Left kidney (tissue), 2 donors: ENCODE data around the gene SLC4A8. TPM values are rescaled to one million over a fixed set of nuclear protein-coding genes. Genes with fewer than 3 reads are reported as not detected.
A peak's percentile ranks its signal among the peaks of the same experiment; 100 is the strongest.
"Not testable (repeated sequence)": the region's sequence is repeated elsewhere in the genome, so short reads cannot be mapped to it uniquely, and the experiment has no call there.

Source experiments
- DNase-seq: peaks from one replicate; pipeline ENCODE4 v3.0.0-alpha.2; 2013
- polyA plus RNA-seq: library from polyadenylated mRNA; unstranded; fragments of 120-200 nt; gene quantifications from one replicate; pipeline ENCODE4 v1.2.1, GENCODE V29; 2013; ENCODE audit not compliant: insufficient read length

SLC4A8 gene
- polyA plus RNA-seq, 1 donor, result 6.2 TPM

DNA sequence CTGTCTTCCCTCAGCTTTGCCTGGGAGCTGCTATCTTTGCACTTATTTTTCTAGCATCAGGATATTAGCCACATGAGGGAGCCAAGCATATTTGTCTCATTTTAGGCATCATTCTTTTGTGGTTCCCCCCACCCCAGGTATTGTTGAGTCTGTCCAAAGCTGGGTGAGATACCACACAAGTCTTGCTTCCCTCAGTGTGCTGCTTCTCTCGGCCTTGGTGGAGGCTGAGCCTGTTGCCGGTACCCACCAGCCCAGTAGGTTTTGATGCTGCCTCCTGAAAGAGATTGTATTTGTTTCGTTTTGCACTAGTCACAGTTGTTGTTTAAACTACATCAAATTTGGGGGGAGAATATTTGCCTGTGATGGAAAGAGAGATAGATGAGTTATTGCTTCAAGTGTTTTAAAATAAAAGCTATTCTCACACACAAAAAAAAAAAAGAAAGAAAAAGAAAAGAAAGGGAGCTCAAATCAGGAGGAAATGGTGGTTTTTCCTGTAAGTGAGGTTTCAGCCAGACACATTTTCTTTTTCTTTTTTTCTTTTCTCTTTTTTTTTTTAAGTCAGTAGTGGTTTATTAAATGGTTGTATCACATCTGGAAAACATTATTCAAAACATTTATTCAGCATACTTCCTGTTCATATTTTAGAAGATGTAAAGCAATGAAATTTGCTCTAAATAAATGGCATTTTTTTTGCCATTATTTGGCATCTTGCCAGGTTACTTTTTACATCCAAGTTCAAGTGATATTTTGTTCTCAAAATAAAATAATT, 58.5 kb downstream of the SLC4A8 start:
- DNase-seq, result peak; percentile 22

DNA sequence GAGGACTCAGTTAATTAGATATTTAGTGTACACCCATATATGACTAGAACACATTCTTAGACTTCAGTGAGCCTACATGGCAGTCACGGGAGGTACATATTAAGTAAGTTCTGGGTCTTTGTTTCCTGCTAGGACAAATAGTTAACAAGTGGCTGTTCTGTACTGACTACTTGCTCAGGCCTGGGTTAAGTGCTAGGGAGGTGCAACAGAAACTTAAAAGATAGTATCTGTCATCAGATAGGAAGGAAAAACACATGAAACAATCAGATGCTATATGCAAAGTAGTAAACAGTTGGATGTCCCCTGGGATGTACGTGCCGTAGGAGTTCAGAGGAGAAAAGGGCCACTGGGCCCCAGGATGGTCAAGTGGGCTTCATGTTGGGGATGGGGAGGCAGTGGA, 59.5 kb downstream of the SLC4A8 start:
- DNase-seq, result no peak

DNA sequence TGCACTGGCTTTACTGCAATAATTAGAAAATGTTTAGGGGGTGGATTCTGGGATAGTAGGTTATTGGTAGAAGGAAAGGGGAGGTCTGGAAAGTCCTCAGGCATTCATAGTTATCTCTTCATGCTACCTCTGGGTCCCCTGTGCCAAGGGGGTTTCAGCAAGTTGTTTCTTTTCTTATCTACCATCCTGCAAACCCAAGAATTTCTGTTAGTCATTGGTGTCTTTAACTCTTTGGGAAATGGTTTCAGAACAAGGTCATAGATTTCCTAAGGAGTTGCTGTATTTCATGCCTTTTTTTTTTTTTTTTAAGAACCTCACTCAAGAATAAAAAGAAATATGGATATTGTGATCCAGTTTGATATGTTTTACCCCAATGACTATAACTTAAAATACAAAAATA, 63.6 kb downstream of the SLC4A8 start:
- DNase-seq, result no peak

DNA sequence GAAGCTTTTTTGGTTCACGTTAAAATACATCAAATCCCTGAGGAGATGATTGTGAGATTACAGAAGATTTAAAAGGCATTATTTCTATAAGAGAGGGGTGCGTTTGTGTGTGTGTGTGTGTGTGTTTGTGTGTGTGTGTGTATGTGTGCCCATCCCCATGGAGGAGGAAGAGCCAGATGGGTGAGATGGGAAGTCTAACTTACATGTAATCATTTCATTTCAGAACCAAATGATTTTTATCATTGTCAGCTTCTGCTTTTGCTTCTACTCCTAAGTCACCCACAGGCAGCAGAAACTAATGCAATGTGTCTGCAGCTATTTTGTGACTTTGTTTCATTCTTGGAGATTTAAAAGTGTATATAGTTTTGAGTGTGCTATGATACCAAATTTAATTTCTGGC, 68.7 kb downstream of the SLC4A8 start:
- DNase-seq, result no peak

DNA sequence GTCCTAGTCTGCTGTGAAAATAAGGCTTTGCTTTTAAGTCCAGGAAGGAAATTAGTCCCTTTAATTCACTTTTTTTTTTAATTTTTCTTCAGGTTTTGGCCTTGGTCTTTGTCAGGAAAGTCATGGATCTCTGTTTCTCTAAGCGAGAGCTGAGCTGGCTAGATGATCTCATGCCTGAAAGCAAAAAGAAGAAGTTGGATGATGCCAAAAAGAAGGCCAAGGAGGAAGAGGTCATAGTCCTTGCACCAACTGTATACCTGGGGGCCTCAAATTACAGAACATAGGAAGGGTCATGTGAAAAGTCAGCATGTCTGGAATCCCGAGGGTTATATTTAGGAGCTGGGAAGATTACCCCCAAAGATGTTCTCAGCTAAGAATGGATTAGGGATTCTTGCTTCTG, 72.3 kb downstream of the SLC4A8 start:
- no peak for DNase-seq

DNA sequence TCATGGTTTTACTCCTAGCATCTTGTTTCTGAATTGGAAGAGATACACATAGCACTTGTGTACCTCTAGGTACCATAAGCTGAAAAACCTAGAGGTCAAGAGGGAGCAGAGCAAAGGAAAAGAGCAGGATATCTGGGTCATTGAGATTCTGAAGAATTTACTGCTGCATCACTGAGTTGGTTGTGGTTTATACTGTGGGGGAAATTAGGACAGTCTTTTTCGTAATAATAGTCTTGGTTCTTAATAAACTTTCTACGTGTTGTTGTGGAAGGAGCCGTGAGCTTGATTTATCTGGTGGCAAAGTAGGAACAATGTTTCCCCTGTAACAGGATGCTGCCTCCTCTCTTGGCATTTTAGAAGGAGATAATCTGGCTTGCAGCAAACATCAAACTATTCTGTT, 80.2 kb downstream of the SLC4A8 start:
- DNase-seq, result no peak

DNA sequence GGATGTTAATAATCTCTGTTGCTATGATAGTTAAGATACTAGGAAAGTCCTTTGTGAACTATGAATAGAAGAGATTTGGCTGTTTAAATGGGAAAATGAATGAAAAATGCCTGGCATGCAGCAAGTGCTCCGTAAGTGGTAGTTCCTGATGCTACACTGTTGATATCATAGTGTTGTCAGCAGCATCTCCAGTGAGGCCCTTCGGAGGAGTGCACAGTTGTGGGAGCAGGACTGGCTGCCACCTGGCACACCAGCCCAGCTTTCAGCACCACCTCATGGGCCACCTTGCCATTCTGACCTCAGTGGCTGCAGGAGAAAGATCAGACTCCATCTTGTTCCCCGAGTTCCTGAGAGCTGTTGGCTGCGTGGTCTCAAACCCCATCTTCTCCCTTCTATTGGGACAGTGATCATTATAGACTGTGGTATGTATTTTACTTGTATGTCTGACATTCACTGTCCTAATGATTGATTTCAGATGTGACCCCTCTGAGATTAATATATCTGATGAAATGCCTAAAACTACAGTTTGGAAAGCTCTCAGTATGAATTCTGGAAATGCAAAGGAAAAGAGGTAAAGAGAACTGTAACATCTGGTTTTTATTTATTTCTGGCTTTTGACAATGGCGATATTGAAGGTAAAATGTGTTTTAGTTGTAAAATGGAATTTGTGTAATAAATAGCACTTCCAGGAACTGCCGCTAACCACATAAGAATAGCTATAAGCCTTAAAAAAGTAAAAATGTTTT, 80.9 kb downstream of the SLC4A8 start:
- DNase-seq, result no peak

DNA sequence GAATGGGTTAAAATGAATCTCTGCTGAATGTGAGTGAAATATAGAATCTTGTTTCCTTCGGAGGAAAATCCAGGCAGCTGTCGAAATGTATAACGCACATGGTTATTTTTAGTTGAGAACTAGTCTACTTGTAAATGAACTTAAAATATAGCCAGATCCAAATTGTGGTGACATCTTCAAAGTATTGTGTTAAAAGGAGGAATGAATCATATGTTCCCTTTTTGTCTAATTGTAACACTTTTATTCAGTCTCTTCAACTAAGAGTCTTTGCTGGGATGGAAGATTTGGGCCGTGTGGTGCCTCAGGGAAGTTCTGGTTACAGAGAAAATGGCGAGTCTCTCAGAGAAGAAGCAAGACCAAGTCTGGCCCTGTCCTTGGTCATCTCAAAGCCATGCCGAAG, 82.5 kb downstream of the SLC4A8 start:
- DNase-seq, result no peak

DNA sequence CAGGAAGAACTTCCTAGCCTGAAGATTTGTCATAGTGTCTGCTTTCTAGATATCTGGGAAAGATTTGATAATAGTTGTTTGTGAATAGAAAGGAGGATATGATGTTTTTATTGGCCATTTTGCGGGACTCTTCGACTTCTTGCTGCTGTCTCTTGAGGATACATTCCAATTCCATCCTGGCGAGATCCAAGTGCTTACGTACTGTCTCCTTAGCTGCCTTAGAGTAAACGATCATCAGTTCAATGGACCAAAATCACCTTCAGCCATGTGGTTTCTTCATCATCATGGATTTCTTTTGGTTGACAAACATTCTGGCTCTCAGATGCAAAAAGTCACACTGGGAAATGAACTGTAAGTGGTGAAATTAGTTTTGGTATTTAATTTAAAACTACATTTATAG, 83.7 kb downstream of the SLC4A8 start:
- no peak for DNase-seq

DNA sequence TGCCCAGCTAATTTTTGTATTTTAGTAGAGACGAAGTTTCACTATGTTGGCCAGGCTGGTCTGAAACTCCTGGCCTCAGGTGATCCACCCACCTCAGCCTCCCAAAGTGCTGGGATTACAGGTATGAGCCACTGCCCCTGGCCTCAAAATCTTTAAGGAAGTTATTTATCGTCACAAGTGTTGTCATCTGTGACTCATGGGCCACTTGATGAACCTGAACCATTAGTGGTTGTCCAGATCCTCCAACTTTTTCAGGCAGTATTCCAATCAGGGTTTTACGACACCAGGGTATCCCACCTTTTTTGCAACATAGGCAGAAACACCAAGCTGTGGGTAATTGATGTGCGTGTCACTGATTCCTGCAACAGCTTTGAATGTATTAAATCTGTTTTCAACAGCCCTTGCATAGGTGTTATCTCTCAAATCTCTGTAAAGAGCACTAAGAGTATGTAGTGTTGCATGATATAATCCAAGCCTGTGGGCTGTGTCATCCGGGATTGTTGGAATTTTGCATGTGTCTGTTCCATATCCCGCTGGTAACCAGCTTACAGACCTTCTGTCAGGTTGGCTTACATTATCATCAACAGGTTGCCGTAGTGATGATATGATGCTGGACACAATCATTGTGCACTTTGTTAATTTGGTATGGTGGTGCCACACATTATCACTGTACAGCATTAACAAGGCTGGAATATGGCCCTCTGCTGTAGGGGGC, 87.1 kb downstream of the SLC4A8 start:
- DNase-seq, result no peak

DNA sequence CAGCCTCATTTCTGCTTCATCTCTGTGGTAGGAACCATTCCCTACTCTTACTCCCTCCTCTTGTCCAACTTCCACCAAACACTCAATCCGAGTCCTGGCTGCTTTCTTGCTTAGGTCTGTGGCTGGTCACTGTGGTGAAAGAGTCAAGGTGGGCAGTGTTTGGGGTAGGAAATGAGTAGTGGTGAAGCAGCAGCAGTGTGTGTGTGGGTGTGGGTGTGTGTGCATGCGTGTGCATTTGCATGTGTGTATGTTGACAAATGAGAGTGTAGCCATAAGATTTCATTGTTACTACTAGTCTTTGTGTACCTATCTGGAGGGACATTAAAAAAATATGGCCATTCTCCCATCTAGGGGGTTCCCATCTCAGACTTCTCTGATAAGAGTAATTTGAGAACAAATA, 87.8 kb downstream of the SLC4A8 start:
- DNase-seq, result no peak

DNA sequence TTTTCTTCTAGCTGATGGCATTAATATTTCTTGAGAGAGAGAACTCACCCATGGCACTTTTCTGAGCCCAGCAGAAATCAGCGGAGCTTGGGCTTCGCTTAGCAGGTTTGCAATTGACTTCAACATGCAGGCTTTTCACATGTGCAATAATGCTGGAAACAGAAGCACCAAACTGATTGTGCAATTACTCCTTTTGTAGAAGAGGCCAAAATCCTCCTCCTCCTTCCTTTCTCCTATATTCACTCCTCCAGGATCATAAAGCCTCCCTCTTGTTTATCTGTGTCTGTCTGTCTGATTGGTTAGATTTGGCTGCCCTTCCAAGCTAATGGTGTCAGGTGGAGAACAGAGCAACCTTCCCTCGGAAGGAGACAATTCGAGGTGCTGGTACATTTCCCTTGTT, 90.4 kb downstream of the SLC4A8 start:
- not testable (repeated sequence) for DNase-seq

DNA sequence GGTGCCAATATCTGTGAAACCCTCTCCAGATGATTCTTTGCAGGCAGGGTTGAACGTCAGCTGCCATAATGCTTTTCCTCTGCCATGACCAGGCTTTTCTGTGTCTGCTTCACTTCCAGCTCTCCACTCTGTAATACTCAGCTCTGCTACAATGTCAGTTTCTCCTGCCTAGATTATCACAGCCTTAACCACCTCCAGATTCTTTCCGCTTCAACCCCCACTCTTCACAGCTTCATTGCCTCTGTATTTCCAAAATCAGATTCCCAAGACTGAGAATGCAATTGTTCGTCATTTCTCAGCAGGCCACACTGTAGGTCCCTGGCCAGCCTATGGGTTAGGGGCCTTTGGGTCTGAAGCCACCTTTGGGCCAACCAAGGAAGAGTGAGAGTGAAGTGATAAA, 92.7 kb downstream of the SLC4A8 start:
- DNase-seq, result no peak

DNA sequence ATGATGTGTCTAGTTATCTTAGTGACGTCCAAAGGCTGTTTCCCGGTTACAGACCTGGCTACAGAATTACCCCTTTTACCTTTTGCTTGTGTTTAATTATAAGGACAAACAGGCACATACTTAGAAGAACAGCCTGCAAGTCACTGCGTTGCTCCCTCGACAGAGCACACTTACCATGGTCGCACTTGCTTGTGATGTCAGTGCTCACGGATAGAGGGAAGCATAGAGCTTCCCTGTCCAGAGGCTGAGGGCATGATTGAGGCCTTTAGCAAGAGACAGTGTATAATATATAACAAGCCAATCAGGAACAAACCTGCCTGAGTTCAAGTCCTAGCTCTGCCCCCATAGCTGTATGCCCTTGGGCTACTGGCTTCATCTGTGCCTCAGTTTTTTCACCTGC, 93.2 kb downstream of the SLC4A8 start:
- no peak for DNase-seq

DNA sequence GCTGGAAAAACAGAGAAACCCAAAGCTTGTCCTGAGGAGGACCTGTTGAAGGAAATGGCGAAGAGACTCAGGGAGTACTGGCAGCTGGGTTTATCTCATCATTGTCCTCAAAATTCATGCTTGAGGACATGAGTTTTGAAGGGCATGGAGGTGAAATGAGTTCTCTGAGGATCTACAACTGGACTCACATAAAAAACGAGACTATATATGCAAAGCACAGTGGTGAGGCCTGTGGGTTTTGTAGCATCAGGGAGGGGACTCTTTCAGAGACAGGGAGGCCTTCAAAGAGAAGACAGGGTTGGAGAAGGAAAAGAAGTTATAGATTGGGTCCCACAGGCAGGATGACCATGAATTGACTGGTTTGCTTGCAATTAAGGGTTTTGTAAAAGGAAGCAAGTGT, 95.1 kb downstream of the SLC4A8 start:
- DNase-seq, result no peak

DNA sequence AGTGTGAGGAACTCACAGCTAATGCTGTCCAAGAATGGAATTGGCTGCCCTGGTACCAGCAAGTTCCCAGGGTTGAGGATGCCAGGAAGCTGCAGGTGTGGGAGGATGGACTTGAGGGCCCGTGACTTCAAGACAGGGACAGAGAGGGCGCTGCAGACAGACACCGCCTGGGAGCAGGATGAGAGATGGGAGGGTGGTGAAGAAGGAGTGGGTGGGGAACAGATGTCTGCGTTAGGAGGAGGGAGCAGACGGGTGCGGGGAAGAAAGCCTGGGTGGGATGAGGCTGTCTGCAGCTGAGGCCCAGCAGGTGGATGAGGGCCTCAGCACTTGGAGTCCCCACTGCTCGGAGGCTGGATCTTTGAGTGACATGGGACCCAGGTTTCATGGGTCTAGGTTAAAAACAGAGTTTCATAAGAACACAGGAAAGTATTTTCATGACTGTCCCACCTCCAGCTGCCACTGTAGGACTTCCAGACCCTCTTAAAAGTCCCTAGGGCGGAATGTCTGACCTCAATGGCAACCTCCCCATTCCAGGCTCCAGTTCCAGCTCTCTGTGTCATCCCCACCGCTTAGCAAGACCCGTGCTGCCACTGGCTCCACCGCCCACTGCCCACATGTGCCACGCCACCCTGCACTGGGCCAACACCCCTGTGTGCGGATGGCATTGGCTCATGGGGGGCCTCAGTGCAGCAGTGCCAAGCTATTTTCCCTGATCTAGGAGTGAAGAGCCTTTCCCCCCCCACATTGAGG, 96.1 kb downstream of the SLC4A8 start:
- no peak for DNase-seq

DNA sequence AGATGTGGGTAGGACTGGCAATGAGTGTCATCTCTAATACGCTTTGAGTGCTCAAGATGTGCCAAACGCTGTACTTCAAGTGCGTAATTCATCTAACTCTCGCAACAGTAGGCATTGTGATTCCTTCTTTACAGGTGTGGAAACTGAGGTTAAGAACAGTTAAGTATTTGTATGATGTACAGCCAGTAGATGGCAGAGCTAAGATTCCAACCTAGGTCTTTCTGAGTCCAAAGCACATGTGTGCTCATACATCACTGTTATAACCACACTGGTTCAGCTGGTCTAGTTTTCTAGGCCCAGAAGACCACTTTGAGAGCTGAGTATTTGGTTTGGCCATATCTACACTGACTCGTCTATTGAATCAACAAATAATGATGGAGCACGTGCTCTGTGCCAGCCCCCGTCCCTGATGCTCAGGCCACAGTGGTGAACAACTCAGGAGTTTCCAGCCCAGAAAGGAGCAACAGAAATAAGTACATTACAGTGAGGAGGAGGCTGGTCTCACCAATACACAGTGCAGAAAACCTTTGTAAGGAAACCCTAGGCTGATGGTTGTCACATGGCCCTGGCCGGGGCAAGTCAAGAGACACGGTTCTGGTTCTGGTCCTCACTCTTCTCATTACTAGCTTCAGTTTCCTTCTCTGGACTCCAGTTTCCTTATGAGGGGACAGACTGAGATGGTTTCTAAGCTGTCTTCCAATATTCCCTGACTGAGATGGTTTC, 97.1 kb downstream of the SLC4A8 start:
- no peak for DNase-seq

DNA sequence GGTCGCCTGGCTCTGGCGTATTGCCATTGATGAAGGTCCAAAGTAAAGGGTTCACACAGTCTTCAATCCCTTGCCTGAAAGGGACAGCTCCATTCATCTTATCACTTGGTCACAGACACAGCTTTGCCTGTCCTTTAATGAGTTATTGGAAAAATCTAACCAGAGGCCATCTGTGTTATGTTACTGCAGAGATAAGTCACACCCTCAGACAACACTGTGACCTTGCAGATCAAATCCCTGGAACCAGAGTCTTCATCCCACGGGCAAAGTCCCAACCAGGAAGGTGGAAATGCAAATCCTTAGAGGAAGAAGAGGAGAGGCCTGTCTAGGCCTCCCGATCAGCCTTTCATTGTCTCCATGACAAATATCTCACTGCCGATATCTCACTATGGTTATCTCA, 98.1 kb downstream of the SLC4A8 start:
- DNase-seq, result no peak

DNA sequence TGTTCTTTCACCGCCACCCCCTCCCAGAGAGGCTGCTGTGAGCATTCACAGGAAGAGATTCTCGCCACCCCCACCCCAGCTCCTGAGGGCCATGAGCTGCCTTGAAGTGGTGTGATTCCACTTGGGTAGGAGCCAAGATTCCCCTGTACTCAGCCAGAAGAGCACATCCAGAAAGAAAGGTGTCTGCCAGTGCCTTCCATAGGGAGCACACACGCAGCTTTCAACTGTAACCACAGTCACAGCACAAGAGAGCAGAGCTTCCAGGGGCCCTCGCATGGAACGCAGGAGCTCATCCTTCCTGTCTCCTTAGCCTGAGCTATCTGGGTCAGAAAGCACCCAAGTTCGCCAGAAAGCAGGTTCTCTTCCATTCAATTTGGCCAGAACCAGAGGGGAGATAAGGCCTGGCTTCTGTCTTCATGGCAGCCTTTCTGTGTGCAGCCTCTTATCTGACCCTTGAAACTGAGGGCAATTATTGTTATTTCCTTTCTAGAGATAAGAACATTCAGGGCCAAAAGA, 99.8 kb downstream of the SLC4A8 start:
- DNase-seq, result no peak

DNA sequence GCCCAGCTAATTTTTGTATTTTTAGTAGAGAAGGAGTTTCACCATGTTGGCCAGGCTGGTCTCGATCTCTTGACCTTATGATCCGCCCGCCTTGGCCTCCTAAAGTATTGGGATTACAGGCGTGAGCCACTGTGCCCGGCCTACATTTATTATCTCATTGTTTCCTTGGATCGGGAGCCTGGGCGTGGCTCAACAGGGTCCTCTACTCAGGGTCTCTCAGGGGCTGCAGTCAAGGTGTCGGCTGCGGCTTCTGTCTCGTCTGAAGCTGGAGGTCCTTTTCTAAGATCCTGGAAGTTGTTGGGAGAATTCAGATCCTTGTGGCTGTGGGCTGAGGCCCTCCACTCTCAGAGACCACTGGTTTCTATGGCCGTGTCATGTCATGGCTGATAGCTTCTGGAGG, 100.9 kb downstream of the SLC4A8 start:
- DNase-seq, result no peak

DNA sequence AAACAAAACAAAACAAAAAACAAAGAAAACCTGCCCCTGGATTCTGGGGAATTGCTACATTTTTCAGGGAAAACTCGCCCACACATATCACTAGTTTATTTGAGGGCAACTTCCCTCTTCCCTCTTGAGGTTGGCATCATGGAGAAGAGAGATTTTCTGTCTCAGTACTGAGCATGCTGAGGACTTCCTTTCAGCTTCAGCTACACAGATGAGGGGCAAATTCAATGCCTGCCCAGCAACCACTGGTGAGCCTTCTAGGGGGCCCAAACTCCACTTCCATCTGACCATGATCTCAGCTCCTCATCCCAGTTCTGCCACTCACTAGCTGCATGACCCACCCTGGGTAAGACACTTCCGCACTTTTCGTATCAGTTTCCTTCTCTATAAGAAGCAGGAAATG, 103.3 kb downstream of the SLC4A8 start:
- no peak for DNase-seq
